Measurements from ENCODE around the gene TUBA1C. TPM values are rescaled to one million over a fixed set of nuclear protein-coding genes. Genes with fewer than 3 reads are reported as not detected.

The TUBA1C gene
- total and polyA plus RNA-seq, 2 of the 4 experiments (the other 2 are of a cell fraction): 1,420 to 2,555 TPM

DNA sequence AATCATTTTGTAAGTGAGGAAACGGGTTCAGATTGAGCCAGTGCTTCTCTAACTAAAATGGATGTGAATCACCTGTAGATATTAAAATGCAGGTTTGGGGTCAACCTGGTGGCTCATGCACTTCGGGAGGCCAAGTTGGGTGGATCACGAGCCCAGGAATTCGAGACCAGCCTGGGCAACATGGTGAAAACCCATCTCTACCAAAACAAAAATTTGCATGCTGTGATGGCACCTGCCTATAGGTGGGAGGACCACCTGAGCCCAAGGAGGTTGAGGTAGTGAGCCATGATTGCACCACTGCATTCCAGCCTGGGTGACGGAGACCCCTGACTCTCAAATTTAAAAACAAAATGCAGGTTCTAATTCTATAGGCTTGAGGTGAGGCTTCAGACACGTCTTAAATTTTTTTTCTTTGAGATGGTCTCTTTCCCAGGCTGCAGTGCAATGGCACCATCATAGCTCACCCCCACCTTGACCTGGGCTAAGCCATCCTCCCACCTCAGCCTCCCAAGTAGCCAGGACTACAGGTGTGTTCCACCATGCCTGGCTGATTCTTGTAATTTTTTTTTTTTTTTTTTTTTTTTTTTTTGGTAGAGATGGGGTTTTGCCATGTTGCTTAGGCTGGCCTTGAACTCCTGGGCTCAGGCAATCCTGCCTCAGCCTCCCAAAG, 9.0 kb downstream of the TUBA1C start:
- Histone ChIP-seq H3K4me1 (ENCODE audit: control insufficient read depth, insufficient read depth, low read length) (peaks cover 3% of the 10 kb centered on the region; the same call in 1 of the 2 replicates), H3K14ac (replicated peaks; ENCODE audit: low read depth, low read length) (no peak overlapping the region), H4K20me1 (ENCODE audit: insufficient read depth, low read length) (peaks cover 71% of the 10 kb centered on the region), H2BK120ac (ENCODE audit: low read depth, low read length) (no peak overlapping the region), H2BK15ac (ENCODE audit: low read depth, low read length) (no peak overlapping the region), H3K56ac (ENCODE audit: extremely low read depth, insufficient read depth, low read length) (no peak overlapping the region), H3K9me3 (ENCODE audit: control insufficient read depth, insufficient read depth, low read length) (no peaks in the 10 kb centered on the region), H4K8ac (ENCODE audit: low read depth in 2 of 2, low read length in 2 of 2) (no peak overlapping the region), H3K9me1 (ENCODE audit: insufficient read depth, low read length) (peaks cover 24% of the 10 kb centered on the region), H3K23ac (ENCODE audit: low read depth, low read length) (no peak overlapping the region), H3K27me3 (ENCODE audit: control insufficient read depth, insufficient read depth, low read length) (no peaks in the 10 kb centered on the region; the same call in 1 of the 2 replicates), H3K18ac (ENCODE audit: low read depth, low read length) (no peak overlapping the region), H2AFZ (replicated peaks; ENCODE audit: low read length, poor library complexity) (no peak overlapping the region), H3K4me2 (ENCODE audit: low read depth, low read length) (no peak overlapping the region), H3K79me1 (ENCODE audit: low read depth in 1 of 2, low read length in 2 of 2) (peaks cover 22 to 54% of the 10 kb centered on the region in 2 experiments), H3K27ac (ENCODE audit: insufficient read depth, low read length) (no peak overlapping the region), H3K4me3 (ENCODE audit: insufficient read depth, low read depth, low read length) (no peak overlapping the region), H4K91ac (ENCODE audit: insufficient read depth, low read depth, low read length) (no peak overlapping the region), H4K5ac (ENCODE audit: low read depth, low read length) (no peak overlapping the region), H2BK20ac (ENCODE audit: low read depth, low read length) (no peak overlapping the region), H2BK5ac (ENCODE audit: low read depth, low read length, poor library complexity, severe bottlenecking) (no peak overlapping the region), H3K9ac (ENCODE audit: low read depth, low read length) (no peak overlapping the region), H2AK9ac (replicated peaks; ENCODE audit: low read depth, low read length, poor library complexity) (no peak overlapping the region), H3K36me3 (ENCODE audit: control insufficient read depth, insufficient read depth, low read length) (peaks cover 45% of the 10 kb centered on the region), H2AK5ac (ENCODE audit: low read depth, low read length) (no peak overlapping the region), H3K4ac (ENCODE audit: low read depth, low read length) (no peak overlapping the region)
- intact Hi-C loops (cut with micrococcal nuclease): no loop called here
- ATAC-seq (ENCODE audit: low read depth) (no peak), DNase-seq (no peak)
- BruUV-seq (replicated peaks): no TSS peak
- in situ Hi-C loops (cut with MboI; ENCODE audit: low sequenced_read_pairs): no loop called here
- dilution Hi-C loops (cut with HindIII; ENCODE audit: low sequenced_read_pairs, unreplicated experiment): no loop called here
- TF ChIP-seq NFE2L2 (IDR thresholded peaks at IDR 0.05; ENCODE audit: low read depth, low read length) (no peak), CHD1 (IDR thresholded peaks at IDR 0.05; ENCODE audit: low read depth, low read length) (no peak), ELK1 (IDR thresholded peaks at IDR 0.05; ENCODE audit: borderline replicate concordance, low read depth, low read length) (no peak), RFX5 (IDR thresholded peaks at IDR 0.05; ENCODE audit: low read depth, low read length) (no peak), MAZ (IDR thresholded peaks at IDR 0.05; ENCODE audit: borderline replicate concordance, low read depth, low read length) (no peak), RAD21 (IDR thresholded peaks at IDR 0.05; ENCODE audit: low read length) (no peak)
- TF ChIP-seq, protein P1, sequence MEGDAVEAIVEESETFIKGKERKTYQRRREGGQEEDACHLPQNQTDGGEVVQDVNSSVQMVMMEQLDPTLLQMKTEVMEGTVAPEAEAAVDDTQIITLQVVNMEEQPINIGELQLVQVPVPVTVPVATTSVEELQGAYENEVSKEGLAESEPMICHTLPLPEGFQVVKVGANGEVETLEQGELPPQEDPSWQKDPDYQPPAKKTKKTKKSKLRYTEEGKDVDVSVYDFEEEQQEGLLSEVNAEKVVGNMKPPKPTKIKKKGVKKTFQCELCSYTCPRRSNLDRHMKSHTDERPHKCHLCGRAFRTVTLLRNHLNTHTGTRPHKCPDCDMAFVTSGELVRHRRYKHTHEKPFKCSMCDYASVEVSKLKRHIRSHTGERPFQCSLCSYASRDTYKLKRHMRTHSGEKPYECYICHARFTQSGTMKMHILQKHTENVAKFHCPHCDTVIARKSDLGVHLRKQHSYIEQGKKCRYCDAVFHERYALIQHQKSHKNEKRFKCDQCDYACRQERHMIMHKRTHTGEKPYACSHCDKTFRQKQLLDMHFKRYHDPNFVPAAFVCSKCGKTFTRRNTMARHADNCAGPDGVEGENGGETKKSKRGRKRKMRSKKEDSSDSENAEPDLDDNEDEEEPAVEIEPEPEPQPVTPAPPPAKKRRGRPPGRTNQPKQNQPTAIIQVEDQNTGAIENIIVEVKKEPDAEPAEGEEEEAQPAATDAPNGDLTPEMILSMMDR (conservative IDR thresholded peaks at IDR 0.05; ENCODE audit: low read depth, low read length): no peak
- WGBS, 2 experiments (ENCODE audit: extremely low coverage in 2 of 2, insufficient read length in 1 of 2): 100% methylated on average over 1 of the region's 6 CpGs; no CpG with 5 or more reads in 1 of the 2 experiments
- CTCF ChIA-PET: no interaction called here
- POLR2A ChIA-PET (ENCODE audit: unreplicated experiment): no interaction called here

Data from IMR-90 (cell line).